ENCODE data around the gene AGBL4. TPM values are rescaled to one million over a fixed set of nuclear protein-coding genes. Genes with fewer than 3 reads are reported as not detected.

Gene AGBL4
- polyA plus RNA-seq, 4 donors, result 0.10 to 0.16 TPM; not detected in 2

- H3K9me3 ChIP-seq (ENCODE audit: control insufficient read depth in 2 of 2, insufficient read depth in 1 of 2, low read depth in 1 of 2, low read length in 1 of 2), result no peaks in the 10 kb centered on the region
- DNase-seq (no peak), FAIRE-seq (no peak)
- H3K4me1 ChIP-seq (ENCODE audit: control insufficient read depth in 3 of 3, insufficient read depth in 2 of 3, low read depth in 1 of 3, low read length in 2 of 3), result no peaks in the 10 kb centered on the region
- H3K27ac ChIP-seq (ENCODE audit: low read depth in 1 of 3, low read length in 2 of 3), result no peak overlapping the region
- no peaks in the 10 kb centered on the region for H3K27me3 ChIP-seq (ENCODE audit: control insufficient read depth in 3 of 3, insufficient read depth in 3 of 3, low read length in 3 of 3)
- H3K36me3 ChIP-seq (ENCODE audit: control insufficient read depth in 3 of 3, insufficient read depth in 2 of 3, low read depth in 1 of 3, low read length in 3 of 3), result no peaks in the 10 kb centered on the region
- H3K4me3 ChIP-seq (ENCODE audit: low read depth in 1 of 3, low read length in 3 of 3), result no peak overlapping the region
- 59 to 64% (median 64%) methylated on average over 2 of the region's 2 CpGs for WGBS, 3 donors
Observed at GRCh38 chr1:49448200-49448599, 575.6 kb downstream of the AGBL4 start.

DNA sequence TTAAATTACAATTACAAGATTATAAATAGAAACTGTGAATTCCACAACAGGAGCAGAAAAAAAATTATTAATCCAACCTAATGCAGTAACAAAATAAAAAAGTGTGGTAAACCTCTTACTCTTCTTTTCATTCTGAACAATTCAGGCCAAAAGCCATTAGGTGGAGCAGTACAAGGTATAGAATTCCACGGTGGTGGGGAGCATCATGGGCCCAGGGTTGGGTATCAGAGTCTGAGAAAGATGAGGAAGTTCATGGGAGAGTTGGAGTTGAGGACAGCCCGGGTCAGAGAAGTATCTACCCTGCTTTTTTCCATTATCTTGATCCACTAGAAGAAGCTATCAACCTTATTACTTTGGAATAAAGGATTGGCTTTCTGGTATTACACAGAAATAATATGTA, 586.9 kb downstream of the AGBL4 start:
- no peak for FAIRE-seq

DNA sequence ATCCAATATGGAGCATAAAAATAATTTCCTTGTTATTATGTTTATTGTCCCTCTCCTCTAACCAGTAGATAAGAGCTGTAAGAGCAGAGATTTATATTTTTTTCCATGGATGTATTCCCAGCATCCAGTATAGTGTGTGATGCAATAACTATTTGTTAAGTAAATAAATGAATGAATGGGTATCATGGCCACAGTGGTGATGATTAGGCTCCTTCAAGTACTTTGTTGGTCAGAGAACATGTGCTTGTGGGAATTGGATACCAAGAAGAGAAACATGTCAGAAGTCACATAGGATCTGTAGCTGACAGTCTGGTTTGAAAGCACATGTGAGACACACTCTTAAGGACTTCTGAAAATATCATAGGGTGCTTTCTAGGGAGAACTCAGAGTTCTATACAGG, 588.5 kb downstream of the AGBL4 start:
- Histone ChIP-seq H3K27ac (ENCODE audit: low read depth in 1 of 3, low read length in 2 of 3) (no peak overlapping the region), H3K36me3 (ENCODE audit: control insufficient read depth in 3 of 3, insufficient read depth in 2 of 3, low read depth in 1 of 3, low read length in 3 of 3) (no peaks in the 10 kb centered on the region), H3K4me3 (ENCODE audit: low read depth in 1 of 3, low read length in 3 of 3) (no peak overlapping the region), H3K4me1 (ENCODE audit: control insufficient read depth in 3 of 3, insufficient read depth in 2 of 3, low read depth in 1 of 3, low read length in 2 of 3) (no peaks in the 10 kb centered on the region), H3K27me3 (ENCODE audit: control insufficient read depth in 3 of 3, insufficient read depth in 3 of 3, low read length in 3 of 3) (no peaks in the 10 kb centered on the region), H3K9me3 (ENCODE audit: control insufficient read depth in 2 of 2, insufficient read depth in 1 of 2, low read depth in 1 of 2, low read length in 1 of 2) (no peaks in the 10 kb centered on the region)
- DNase-seq (no peak), FAIRE-seq (no peak)

More for the DNA sequence above, 586.9 kb downstream of the AGBL4 start:
- H3K27ac ChIP-seq (ENCODE audit: low read depth in 1 of 3, low read length in 2 of 3), result no peak overlapping the region
- no peaks in the 10 kb centered on the region for H3K4me1 ChIP-seq (ENCODE audit: control insufficient read depth in 3 of 3, insufficient read depth in 2 of 3, low read depth in 1 of 3, low read length in 2 of 3)
- no peak for DNase-seq
- no peaks in the 10 kb centered on the region for H3K27me3 ChIP-seq (ENCODE audit: control insufficient read depth in 3 of 3, insufficient read depth in 3 of 3, low read length in 3 of 3)
- H3K36me3 ChIP-seq (ENCODE audit: control insufficient read depth in 3 of 3, insufficient read depth in 2 of 3, low read depth in 1 of 3, low read length in 3 of 3), result no peaks in the 10 kb centered on the region
- WGBS, 3 donors, result 33 to 45% (median 37%) methylated on average over 2 of the region's 2 CpGs
- H3K9me3 ChIP-seq (ENCODE audit: control insufficient read depth in 2 of 2, insufficient read depth in 1 of 2, low read depth in 1 of 2, low read length in 1 of 2), result peaks cover 0 to 2% of the 10 kb centered on the region in 2 donors
- H3K4me3 ChIP-seq (ENCODE audit: low read depth in 1 of 3, low read length in 3 of 3), result no peak overlapping the region

DNA sequence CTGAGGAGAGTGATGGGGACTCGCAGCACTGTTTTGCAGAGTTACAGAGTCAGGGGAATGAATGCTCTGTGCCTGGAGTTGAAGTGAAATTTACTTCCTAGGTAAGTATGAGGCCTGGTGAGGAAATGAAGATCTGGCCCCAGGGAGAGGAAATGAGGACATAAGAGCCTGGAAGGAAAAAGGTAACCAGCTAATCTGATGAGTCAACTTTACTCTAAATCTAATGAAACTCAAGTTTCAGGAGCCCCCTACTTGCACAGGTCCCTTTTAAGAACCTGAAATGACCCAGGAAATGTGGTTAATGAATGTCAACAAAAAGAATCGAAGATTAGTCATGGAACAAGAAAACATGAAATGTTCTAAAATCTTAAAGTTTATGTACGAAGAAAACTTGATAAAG, 599.0 kb downstream of the AGBL4 start:
- Histone ChIP-seq H3K27ac (ENCODE audit: low read depth in 1 of 3, low read length in 2 of 3) (no peak overlapping the region), H3K36me3 (ENCODE audit: control insufficient read depth in 3 of 3, insufficient read depth in 2 of 3, low read depth in 1 of 3, low read length in 3 of 3) (no peaks in the 10 kb centered on the region), H3K4me3 (ENCODE audit: low read depth in 1 of 3, low read length in 3 of 3) (no peak overlapping the region), H3K27me3 (ENCODE audit: control insufficient read depth in 3 of 3, insufficient read depth in 3 of 3, low read length in 3 of 3) (no peaks in the 10 kb centered on the region), H3K4me1 (ENCODE audit: control insufficient read depth in 3 of 3, insufficient read depth in 2 of 3, low read depth in 1 of 3, low read length in 2 of 3) (no peaks in the 10 kb centered on the region), H3K9me3 (ENCODE audit: control insufficient read depth in 2 of 2, insufficient read depth in 1 of 2, low read depth in 1 of 2, low read length in 1 of 2) (no peaks in the 10 kb centered on the region)
- no peak for FAIRE-seq
- no peak for DNase-seq
- 67 to 74% (median 71%) methylated on average over 3 of the region's 3 CpGs for WGBS, 3 donors

DNA sequence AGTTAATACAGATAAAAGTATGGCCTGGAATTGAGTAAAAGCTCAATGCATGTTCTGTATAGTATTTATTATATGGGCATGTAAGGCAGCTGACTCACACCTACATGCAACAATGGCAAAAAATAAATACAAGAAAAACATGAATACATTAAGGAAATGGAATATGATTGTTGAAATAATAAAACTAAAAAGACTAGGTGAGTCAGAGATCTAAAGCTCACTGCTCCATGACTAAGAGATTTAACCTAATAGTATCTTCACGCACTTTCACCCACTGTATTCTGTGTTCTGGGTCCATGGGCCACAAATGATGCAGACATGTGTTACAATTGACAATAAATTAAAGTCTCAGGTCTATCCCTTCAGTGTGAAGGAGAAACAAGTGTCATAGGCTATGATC, 607.0 kb downstream of the AGBL4 start:
- 75 to 100% (median 86%) methylated on average over 1 of the region's 1 CpG for WGBS, 3 donors
- DNase-seq, result no peak
- no peak overlapping the region for H3K4me3 ChIP-seq (ENCODE audit: low read depth in 1 of 3, low read length in 3 of 3)
- H3K9me3 ChIP-seq (ENCODE audit: control insufficient read depth in 2 of 2, insufficient read depth in 1 of 2, low read depth in 1 of 2, low read length in 1 of 2), result no peaks in the 10 kb centered on the region
- no peaks in the 10 kb centered on the region for H3K27me3 ChIP-seq (ENCODE audit: control insufficient read depth in 3 of 3, insufficient read depth in 3 of 3, low read length in 3 of 3)
- FAIRE-seq, result no peak
- H3K27ac ChIP-seq (ENCODE audit: low read depth in 1 of 3, low read length in 2 of 3), result no peak overlapping the region
- no peaks in the 10 kb centered on the region for H3K4me1 ChIP-seq (ENCODE audit: control insufficient read depth in 3 of 3, insufficient read depth in 2 of 3, low read depth in 1 of 3, low read length in 2 of 3)
- H3K36me3 ChIP-seq (ENCODE audit: control insufficient read depth in 3 of 3, insufficient read depth in 2 of 3, low read depth in 1 of 3, low read length in 3 of 3), result no peaks in the 10 kb centered on the region

DNA sequence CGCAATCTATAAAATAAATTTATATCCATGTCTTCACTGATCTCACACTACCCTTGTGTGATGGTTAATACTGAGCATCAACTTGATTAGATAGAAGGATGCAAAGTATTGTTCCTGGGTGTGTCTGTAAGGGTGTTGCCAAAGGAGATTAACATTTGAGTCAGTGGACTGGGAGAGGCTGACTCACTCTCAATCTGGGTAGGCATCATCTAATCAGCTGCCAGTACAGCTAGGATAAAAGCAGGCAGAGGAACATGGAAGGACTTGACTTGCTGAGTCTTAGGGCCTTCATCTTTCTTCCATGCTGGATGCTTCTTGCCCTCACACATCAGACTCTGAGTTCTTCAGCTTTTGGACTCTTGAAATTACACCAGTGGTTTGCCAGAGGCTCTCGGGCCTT, 615.4 kb downstream of the AGBL4 start:
- no peak for FAIRE-seq
- no peak for DNase-seq
- Histone ChIP-seq H3K9me3 (ENCODE audit: control insufficient read depth in 2 of 2, insufficient read depth in 1 of 2, low read depth in 1 of 2, low read length in 1 of 2) (no peaks in the 10 kb centered on the region), H3K4me1 (ENCODE audit: control insufficient read depth in 3 of 3, insufficient read depth in 2 of 3, low read depth in 1 of 3, low read length in 2 of 3) (no peaks in the 10 kb centered on the region), H3K27me3 (ENCODE audit: control insufficient read depth in 3 of 3, insufficient read depth in 3 of 3, low read length in 3 of 3) (no peaks in the 10 kb centered on the region), H3K4me3 (ENCODE audit: low read depth in 1 of 3, low read length in 3 of 3) (no peak overlapping the region), H3K36me3 (ENCODE audit: control insufficient read depth in 3 of 3, insufficient read depth in 2 of 3, low read depth in 1 of 3, low read length in 3 of 3) (no peaks in the 10 kb centered on the region), H3K27ac (ENCODE audit: low read depth in 1 of 3, low read length in 2 of 3) (no peak overlapping the region)
- WGBS, 3 donors, result 87 to 92% (median 90%) methylated on average over 2 of the region's 2 CpGs

DNA sequence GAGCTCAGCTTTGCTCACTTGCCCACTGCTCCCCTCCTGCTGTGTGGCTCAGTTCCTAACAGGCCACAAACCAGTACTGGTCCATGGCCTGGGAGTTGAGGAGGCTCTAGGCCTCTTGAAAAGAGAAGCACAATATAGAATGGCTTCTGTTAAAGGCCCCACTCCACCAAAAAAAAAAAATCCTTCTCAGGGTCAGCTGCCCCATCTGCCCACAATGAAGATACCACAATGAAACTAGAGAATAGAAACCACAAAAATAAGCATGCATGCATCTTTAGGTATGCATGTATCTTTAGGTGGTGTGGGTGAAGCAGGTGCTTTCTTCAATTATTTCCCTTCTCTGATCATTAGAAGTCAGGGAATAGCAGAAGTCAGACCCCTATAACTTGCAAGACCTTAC, 626.7 kb downstream of the AGBL4 start:
- FAIRE-seq (no peak), DNase-seq (no peak)
- no peaks in the 10 kb centered on the region for H3K36me3 ChIP-seq (ENCODE audit: control insufficient read depth in 3 of 3, insufficient read depth in 2 of 3, low read depth in 1 of 3, low read length in 3 of 3)
- no peaks in the 10 kb centered on the region for H3K4me1 ChIP-seq (ENCODE audit: control insufficient read depth in 3 of 3, insufficient read depth in 2 of 3, low read depth in 1 of 3, low read length in 2 of 3)
- no peak overlapping the region for H3K4me3 ChIP-seq (ENCODE audit: low read depth in 1 of 3, low read length in 3 of 3)
- no peaks in the 10 kb centered on the region for H3K9me3 ChIP-seq (ENCODE audit: control insufficient read depth in 2 of 2, insufficient read depth in 1 of 2, low read depth in 1 of 2, low read length in 1 of 2)
- no peak overlapping the region for H3K27ac ChIP-seq (ENCODE audit: low read depth in 1 of 3, low read length in 2 of 3)
- no peaks in the 10 kb centered on the region for H3K27me3 ChIP-seq (ENCODE audit: control insufficient read depth in 3 of 3, insufficient read depth in 3 of 3, low read length in 3 of 3)

DNA sequence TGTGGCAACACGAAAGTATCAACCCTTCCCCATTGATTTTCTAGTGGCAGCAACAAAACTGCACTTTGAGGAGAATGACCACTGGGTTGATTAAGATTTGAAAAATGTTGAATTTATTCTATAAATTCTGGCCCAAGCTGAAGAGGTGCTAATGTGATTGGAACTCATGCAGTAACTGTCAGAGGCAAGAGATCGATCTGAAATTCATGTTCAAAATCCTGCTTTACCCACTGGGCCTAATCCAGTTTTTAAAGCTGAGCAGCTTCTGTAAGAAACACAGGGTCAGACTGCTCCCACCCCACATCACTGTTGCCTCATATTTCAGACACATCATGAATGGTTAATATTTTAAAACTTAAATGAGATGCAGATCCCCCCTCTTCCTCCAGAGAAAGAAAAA, 629.6 kb downstream of the AGBL4 start:
- Histone ChIP-seq H3K27me3 (ENCODE audit: control insufficient read depth in 3 of 3, insufficient read depth in 3 of 3, low read length in 3 of 3) (no peaks in the 10 kb centered on the region), H3K4me3 (ENCODE audit: low read depth in 1 of 3, low read length in 3 of 3) (no peak overlapping the region), H3K4me1 (ENCODE audit: control insufficient read depth in 3 of 3, insufficient read depth in 2 of 3, low read depth in 1 of 3, low read length in 2 of 3) (no peaks in the 10 kb centered on the region), H3K36me3 (ENCODE audit: control insufficient read depth in 3 of 3, insufficient read depth in 2 of 3, low read depth in 1 of 3, low read length in 3 of 3) (no peaks in the 10 kb centered on the region), H3K9me3 (ENCODE audit: control insufficient read depth in 2 of 2, insufficient read depth in 1 of 2, low read depth in 1 of 2, low read length in 1 of 2) (no peaks in the 10 kb centered on the region), H3K27ac (ENCODE audit: low read depth in 1 of 3, low read length in 2 of 3) (no peak overlapping the region)
- 73 to 79% (median 77%) methylated on average over 2 of the region's 2 CpGs for WGBS, 3 donors
- DNase-seq, result no peak
- FAIRE-seq, result no peak

GRCh38 chr1:49389699-49390098, 634.1 kb downstream of the AGBL4 start:
- Histone ChIP-seq H3K4me1 (ENCODE audit: control insufficient read depth in 3 of 3, insufficient read depth in 2 of 3, low read depth in 1 of 3, low read length in 2 of 3) (no peaks in the 10 kb centered on the region), H3K36me3 (ENCODE audit: control insufficient read depth in 3 of 3, insufficient read depth in 2 of 3, low read depth in 1 of 3, low read length in 3 of 3) (no peaks in the 10 kb centered on the region), H3K27me3 (ENCODE audit: control insufficient read depth in 3 of 3, insufficient read depth in 3 of 3, low read length in 3 of 3) (no peaks in the 10 kb centered on the region), H3K27ac (ENCODE audit: low read depth in 1 of 3, low read length in 2 of 3) (no peak overlapping the region), H3K4me3 (ENCODE audit: low read depth in 1 of 3, low read length in 3 of 3) (no peak overlapping the region), H3K9me3 (ENCODE audit: control insufficient read depth in 2 of 2, insufficient read depth in 1 of 2, low read depth in 1 of 2, low read length in 1 of 2) (no peaks in the 10 kb centered on the region)
- FAIRE-seq, result no peak
- no peak for DNase-seq
